NCI-H2107 treated with DMSO at 0.1 percent for 48 hours (cell line): ENCODE data around the gene CD44.
"Not testable (repeated sequence)": the region's sequence is repeated elsewhere in the genome, so short reads cannot be mapped to it uniquely, and the experiment has no call there.

Source experiments
- DNase-seq: peaks from one replicate; lab custom pipeline; 2025; ENCODE audit not compliant: unreplicated experiment; lab: John Stamatoyannopoulos, UW

The CD44 gene

GRCh38 chr11:35207471-35208403, 68.8 kb downstream of the CD44 start:
- DNase-seq = no peak

DNA sequence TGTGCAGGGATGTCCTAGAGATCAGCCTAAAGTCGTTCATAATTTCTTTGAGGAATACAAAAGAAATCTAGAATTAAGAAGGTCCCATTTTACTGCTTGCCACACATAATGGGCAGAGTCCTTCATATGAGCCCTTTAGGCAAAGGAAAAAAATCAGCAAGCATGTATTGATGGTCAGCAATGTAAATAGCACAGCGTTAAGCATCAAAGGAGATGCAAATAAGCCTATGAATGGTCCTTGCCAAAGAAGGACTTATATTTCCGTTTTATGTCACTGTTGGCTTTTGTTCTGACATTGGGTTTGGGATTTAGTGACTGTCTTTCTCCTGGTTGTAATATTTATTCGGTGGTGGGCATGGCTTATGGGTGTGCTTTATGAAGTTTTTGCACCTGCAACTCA, 69.8 kb downstream of the CD44 start:
- no peak for DNase-seq

GRCh38 chr11:35210876-35211546, 72.0 kb downstream of the CD44 start:
- no peak for DNase-seq

GRCh38 chr11:35211952-35212351, 73.0 kb downstream of the CD44 start:
- no peak for DNase-seq

DNA sequence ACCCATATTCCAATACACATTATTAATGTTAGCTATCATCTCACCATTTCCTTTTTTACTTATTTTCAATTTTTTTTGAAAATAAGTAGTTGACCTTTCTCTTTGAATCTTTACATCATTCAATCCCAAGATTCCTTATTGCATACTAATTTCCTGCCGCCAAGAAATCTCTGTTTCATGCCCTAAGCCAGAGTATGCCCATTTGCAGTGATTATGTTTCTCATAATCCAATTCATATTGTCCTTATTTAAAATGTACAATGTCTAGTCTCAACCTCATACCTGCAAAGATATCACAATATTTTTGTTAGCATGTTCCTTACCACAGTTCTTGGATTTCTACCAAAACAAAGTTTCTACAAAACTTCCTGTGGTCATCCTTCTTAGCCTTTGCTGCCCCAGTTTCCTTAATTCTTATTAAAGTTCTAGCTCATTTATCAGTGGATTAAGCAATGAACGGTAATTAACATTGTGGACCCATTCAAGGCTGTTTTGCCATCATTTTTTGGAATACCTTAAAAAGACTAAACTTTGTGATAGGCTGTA, 75.3 kb downstream of the CD44 start:
- DNase-seq = no peak

DNA sequence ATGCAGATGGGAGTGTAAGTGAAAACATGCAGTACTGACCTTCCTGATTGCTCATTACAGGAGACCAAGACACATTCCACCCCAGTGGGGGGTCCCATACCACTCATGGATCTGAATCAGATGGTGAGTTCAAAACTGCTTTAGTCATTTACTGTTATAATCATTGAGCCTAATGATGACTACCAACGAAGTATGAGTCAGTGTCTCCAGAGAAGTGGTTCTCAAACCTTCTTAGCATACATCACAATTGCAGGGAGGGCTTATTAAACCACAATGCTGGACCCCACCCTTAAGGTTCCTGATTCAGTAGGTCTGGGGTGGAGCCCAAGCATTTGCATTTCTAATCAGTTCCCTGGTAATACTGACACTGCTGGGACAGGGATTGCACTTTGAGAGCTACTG, 75.8 kb downstream of the CD44 start:
- DNase-seq = no peak

- no peak for DNase-seq
Observed at GRCh38 chr11:35215945-35216344, 77.0 kb downstream of the CD44 start.

- peak; percentile 29 for DNase-seq
Observed at GRCh38 chr11:35216962-35217678, 78.1 kb downstream of the CD44 start.

GRCh38 chr11:35218956-35219355, 80.0 kb downstream of the CD44 start:
- no peak for DNase-seq

DNA sequence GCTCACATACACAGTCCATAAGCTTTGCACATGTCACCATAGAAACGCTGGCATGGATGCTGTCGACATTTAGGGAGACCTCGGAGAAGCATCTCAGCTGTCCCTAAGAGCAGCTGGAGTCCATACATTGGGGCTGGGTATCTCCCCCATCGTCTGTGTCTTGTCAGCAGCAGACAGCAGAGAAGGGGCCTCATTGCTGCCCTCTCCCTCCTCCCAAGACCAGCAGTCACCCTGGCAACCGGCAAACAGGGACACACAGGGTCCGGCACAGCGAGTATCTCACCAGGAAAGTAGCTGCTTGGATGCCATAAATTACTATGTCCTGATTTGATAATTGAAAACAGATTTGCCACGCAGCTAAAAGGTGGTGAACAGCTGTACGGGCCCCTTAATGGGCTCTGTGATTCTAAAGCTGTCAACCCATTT, 84.4 kb downstream of the CD44 start:
- no peak for DNase-seq

- DNase-seq = no peak
Observed at GRCh38 chr11:35223991-35224390, 85.0 kb downstream of the CD44 start.

- no peak for DNase-seq
Observed at GRCh38 chr11:35225946-35226520, 87.1 kb downstream of the CD44 start.

DNA sequence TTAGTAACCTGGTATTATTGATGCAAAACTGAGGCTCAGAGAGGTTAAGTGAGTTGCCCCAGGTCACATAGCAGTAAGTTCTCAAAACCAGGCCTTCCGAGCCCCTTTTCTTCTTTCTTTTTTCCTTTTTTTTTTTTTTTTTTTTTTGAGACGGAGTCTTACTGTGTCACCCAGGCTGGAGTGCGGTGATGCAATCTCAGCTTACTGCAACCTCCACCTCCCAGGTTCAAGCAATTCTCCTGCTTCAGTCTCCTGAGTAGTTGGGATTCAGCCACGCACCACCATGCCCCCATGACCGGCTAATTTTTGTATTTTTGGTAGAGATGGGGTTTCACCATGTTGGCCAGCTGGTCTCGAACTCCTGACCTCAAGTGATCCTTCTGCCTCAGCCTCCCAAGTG, 87.8 kb downstream of the CD44 start:
- DNase-seq = not testable (repeated sequence)

DNA sequence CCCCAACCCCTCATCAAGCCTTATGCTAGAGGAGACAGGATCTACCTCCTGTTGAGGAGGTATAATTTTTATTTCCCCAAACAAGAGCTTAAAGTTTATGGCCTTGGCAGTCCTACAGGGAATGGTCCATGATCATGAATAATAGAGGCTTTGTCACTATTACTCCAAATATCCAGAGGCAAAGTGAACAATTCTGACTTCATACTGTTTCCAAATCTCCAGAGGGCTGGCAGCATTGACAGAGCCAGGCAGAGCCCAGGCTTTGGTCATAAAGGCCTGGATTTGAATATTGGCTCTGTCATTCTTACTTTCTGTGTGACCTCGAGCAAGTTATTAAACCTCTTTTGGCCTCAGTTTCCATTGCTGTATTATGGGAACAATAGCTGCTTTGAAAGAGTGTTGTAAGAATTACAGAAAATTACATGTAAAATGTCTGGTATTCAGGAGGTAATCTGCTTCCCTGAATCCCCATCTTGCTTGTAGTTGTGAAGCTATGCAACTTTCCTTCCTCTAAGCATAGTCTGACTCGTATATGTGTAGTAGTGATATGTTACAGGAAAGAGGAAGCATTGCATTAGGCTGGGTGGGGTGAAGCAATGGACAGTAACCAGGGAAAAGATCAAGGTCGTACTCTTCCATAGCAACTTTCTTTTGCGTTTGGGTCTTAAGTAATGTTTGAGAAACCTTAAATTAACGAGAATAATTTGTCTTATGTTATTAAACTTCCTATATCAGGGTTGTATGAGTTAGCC, 88.8 kb downstream of the CD44 start:
- no peak for DNase-seq

DNA sequence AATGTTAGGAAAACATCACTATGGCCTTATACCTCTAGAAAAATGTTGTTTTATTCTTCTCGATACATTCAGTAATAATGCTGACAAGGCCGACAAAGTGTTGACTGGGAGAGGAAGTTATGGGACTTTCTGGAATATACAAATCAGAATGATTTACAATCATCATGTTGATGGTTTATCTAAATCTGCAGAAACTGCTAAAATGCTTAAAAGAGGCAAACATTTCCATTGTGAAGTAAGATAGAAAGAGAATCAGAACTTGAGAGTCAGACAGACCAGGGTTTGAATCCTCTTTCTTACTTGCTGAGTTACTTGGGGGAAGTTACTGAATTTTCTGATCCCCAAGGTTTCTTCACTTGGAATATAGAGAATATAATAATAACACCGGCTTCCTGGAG, 89.4 kb downstream of the CD44 start:
- no peak for DNase-seq

GRCh38 chr11:35230388-35230787, 91.4 kb downstream of the CD44 start:
- DNase-seq = no peak

GRCh38 chr11:35231076-35231860, 92.3 kb downstream of the CD44 start:
- no peak for DNase-seq

DNA sequence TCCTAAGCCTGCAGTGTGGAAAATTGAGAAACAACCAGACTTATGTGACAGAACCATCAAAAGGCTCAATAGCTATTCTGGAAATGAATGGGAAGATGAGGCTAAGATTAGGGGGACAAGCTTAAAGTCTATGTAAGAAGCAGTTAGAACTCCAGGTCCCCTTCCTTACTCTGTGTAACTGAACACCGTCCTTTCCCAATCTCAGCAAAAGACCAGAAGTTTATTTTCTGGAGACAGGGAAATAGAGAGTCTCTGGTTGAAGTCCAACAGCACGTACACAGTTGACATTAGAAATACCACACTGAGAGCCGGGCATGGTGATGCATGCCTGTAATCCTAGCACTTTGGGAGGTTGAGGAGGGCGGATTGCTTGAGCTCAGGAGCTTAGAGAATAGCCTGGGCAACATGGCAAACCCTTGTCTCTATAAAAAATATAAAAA, 93.9 kb downstream of the CD44 start:
- DNase-seq = no peak

- no peak for DNase-seq
Observed at GRCh38 chr11:35233518-35233917, 94.5 kb downstream of the CD44 start.
